OCI-LY3 (cell line): ENCODE results near the gene ODAPH.
"Not testable (repeated sequence)": the region's sequence is repeated elsewhere in the genome, so short reads cannot be mapped to it uniquely, and the experiment has no call there.

ENCODE experiments used
- H2AFZ ChIP-seq: fragments of 200-600, 300-600 bp; shearing (Covaris generic); 2 replicates; pipeline ENCODE4 v1.6.0; 2014; ENCODE audit warnings: antibody characterized with exemption, low read depth, low read length
- H3K27ac ChIP-seq: fragments of 200-600, 300-600 bp; sonication (generic); 2 replicates; pipeline ENCODE4 v1.5.1; 2014; ENCODE audit warnings: mild to moderate bottlenecking, low read length, moderate library complexity, mixed read lengths
- H3K27me3 ChIP-seq: fragments of 200-600, 300-600 bp; sonication (generic); 2 replicates; pipeline ENCODE4 v1.6.1; 2014; ENCODE audit warnings: low read depth, low read length, mixed read lengths
- H3K36me3 ChIP-seq: fragments of 200-600, 300-600 bp; sonication (generic); replicated peaks from 2 replicates; pipeline ENCODE3; 2014; ENCODE audit warnings: low read depth, low read length, mixed read lengths
- H3K4me1 ChIP-seq: fragments of 300-600, 200-600 bp; sonication (generic); 2 replicates; pipeline ENCODE4 v1.6.1; 2014; ENCODE audit warnings: low read length, mixed read lengths
- H3K4me2 ChIP-seq: fragments of 200-600, 300-600 bp; sonication (generic); 2 replicates; pipeline ENCODE4 v1.6.1; 2014; ENCODE audit warnings: low read length, mixed read lengths
- H3K4me3 ChIP-seq: fragments of 300-600, 200-600 bp; sonication (generic); 2 replicates; pipeline ENCODE4 v1.5.1; 2014; ENCODE audit warnings: antibody characterized with exemption, mild to moderate bottlenecking, low read length, moderate library complexity
- H3K79me2 ChIP-seq: fragments of 300-600, 200-600 bp; shearing (Covaris generic); 2 replicates; pipeline ENCODE4 v1.6.1; 2014; ENCODE audit warnings: mild to moderate bottlenecking, low read length, mixed read lengths
- H3K9ac ChIP-seq: fragments of 300-600, 200-600 bp; shearing (Covaris generic); 2 replicates; pipeline ENCODE4 v1.6.0; 2014; ENCODE audit warnings: mild to moderate bottlenecking, low read length, moderate library complexity
- H3K9me3 ChIP-seq: fragments of 200-600, 300-600 bp; shearing (Covaris generic); 2 replicates; pipeline ENCODE4 v1.6.1; 2014; ENCODE audit warnings: low read length, mixed read lengths; ENCODE audit not compliant: insufficient read depth
- H4K20me1 ChIP-seq: fragments of 200-600, 300-600 bp; sonication (generic); 2 replicates; pipeline ENCODE4 v1.6.1; 2016; ENCODE audit warnings: low read length, mixed read lengths; ENCODE audit not compliant: insufficient read depth
- CTCF ChIP-seq: fragments of 200-600, 300-600 bp; sonication (generic); IDR thresholded peaks from 2 replicates; pipeline ENCODE4 v1.5.1; 2014; ENCODE audit warnings: antibody characterized with exemption, low read length, low read depth
- EZH2phosphoT487 ChIP-seq: fragments of 200-600 bp; shearing (Covaris generic); IDR thresholded peaks from 2 replicates; pipeline ENCODE4 v1.6.1; 2018; ENCODE audit warnings: antibody characterized with exemption, mixed run types, low read depth

Gene ODAPH

GRCh38 chr4:75525086-75525485 is 30.8 kb upstream of the ODAPH start:
- no peak overlapping the region for H2AFZ ChIP-seq
- H3K27me3 ChIP-seq: no peaks in the 10 kb centered on the region
- no peak overlapping the region for H3K27ac ChIP-seq
- H3K4me1 ChIP-seq: peaks cover 3% of the 10 kb centered on the region; the same call in 1 of the 2 replicates
- TF ChIP-seq CTCF: no peak
- TF ChIP-seq EZH2phosphoT487: no peak
- H3K9me3 ChIP-seq: no peaks in the 10 kb centered on the region
- no peaks in the 10 kb centered on the region for H3K79me2 ChIP-seq
- peaks cover 34% of the 10 kb centered on the region for H3K36me3 ChIP-seq
- no peak overlapping the region for H3K4me2 ChIP-seq
- no peaks in the 10 kb centered on the region for H4K20me1 ChIP-seq
- no peak overlapping the region for H3K4me3 ChIP-seq
- no peak overlapping the region for H3K9ac ChIP-seq

GRCh38 chr4:75525910-75526309 is 30.0 kb upstream of the ODAPH start:
- Histone ChIP-seq H3K36me3 (peaks cover 36% of the 10 kb centered on the region), H3K4me3 (no peak overlapping the region), H3K4me1 (peaks cover 3% of the 10 kb centered on the region; the same call in 1 of the 2 replicates), H3K27me3 (no peaks in the 10 kb centered on the region), H2AFZ (no peak overlapping the region), H3K27ac (no peak overlapping the region), H3K9me3 (no peaks in the 10 kb centered on the region), H4K20me1 (no peaks in the 10 kb centered on the region), H3K4me2 (no peak overlapping the region), H3K79me2 (no peaks in the 10 kb centered on the region), H3K9ac (no peak overlapping the region)
- no peak for TF ChIP-seq EZH2phosphoT487
- TF ChIP-seq CTCF: no peak

GRCh38 chr4:75527482-75527881 is 28.4 kb upstream of the ODAPH start:
- Histone ChIP-seq H3K27me3 (no peaks in the 10 kb centered on the region), H3K27ac (no peak overlapping the region), H3K36me3 (peaks cover 36% of the 10 kb centered on the region), H3K9me3 (no peaks in the 10 kb centered on the region), H2AFZ (no peak overlapping the region), H3K9ac (no peak overlapping the region), H3K4me2 (no peak overlapping the region), H3K4me3 (no peak overlapping the region), H3K4me1 (peaks cover 3% of the 10 kb centered on the region; the same call in 1 of the 2 replicates), H3K79me2 (no peaks in the 10 kb centered on the region), H4K20me1 (no peaks in the 10 kb centered on the region)
- TF ChIP-seq EZH2phosphoT487 (no peak), CTCF (no peak)

- Histone ChIP-seq H3K9me3 (no peaks in the 10 kb centered on the region), H3K4me1 (no peaks in the 10 kb centered on the region), H4K20me1 (no peaks in the 10 kb centered on the region), H3K36me3 (peaks cover 36% of the 10 kb centered on the region), H3K27me3 (no peaks in the 10 kb centered on the region), H3K9ac (no peak overlapping the region), H3K27ac (no peak overlapping the region), H3K79me2 (no peaks in the 10 kb centered on the region), H3K4me2 (no peak overlapping the region), H2AFZ (no peak overlapping the region), H3K4me3 (no peak overlapping the region)
- TF ChIP-seq EZH2phosphoT487 (no peak), CTCF (no peak)
Observed at GRCh38 chr4:75530556-75531322, 25.1 kb upstream of the ODAPH start.

GRCh38 chr4:75531536-75532143 is 24.2 kb upstream of the ODAPH start:
- peaks cover 33% of the 10 kb centered on the region for H3K36me3 ChIP-seq

GRCh38 chr4:75533339-75533887 is 22.5 kb upstream of the ODAPH start:
- not testable (repeated sequence) for H3K4me2 ChIP-seq, H3K4me3 ChIP-seq, H3K27me3 ChIP-seq, H3K79me2 ChIP-seq, H2AFZ ChIP-seq, H4K20me1 ChIP-seq, H3K4me1 ChIP-seq, H3K9ac ChIP-seq, H3K27ac ChIP-seq, H3K9me3 ChIP-seq
- peaks cover 16% of the 10 kb centered on the region for H3K36me3 ChIP-seq

More at GRCh38 chr4:75531536-75532143, 24.2 kb upstream of the ODAPH start:
- H3K79me2 ChIP-seq, H3K9ac ChIP-seq, H2AFZ ChIP-seq, H3K4me3 ChIP-seq, H3K9me3 ChIP-seq, H4K20me1 ChIP-seq, H3K27ac ChIP-seq, H3K4me2 ChIP-seq, H3K27me3 ChIP-seq, H3K4me1 ChIP-seq: not testable (repeated sequence)
